Body of pancreas (tissue), 4 donors: ENCODE measurements around the gene BARX1.

Experiments
- CTCF ChIP-seq, 7 experiments: fragments of 450-650 bp in 4 of 7; fragments of 200-600 bp in 3 of 7; sonication (generic) in 3 of 7; IDR thresholded peaks; one replicate each; pipeline ENCODE4 v1.5.1; 2016 to 2019; ENCODE audit warnings: antibody characterized with exemption in 7 of 7
- POLR2A ChIP-seq, 3 donors: fragments of 450-650 bp; IDR thresholded peaks; one replicate each; pipeline ENCODE4 v1.6.1; 2016; ENCODE audit warnings: antibody characterized with exemption in 3 of 3, mild to moderate bottlenecking in 2 of 3

- TF ChIP-seq CTCF (IDR thresholded peaks at IDR 0.05) (no peak), POLR2A (IDR thresholded peaks at IDR 0.05) (no peak)
Measured at GRCh38 chr9:93963969-93964368, 8.8 kb upstream of the BARX1 start.
